HTR-8/SVneo (cell line): ENCODE results near the gene SYNDIG1.

Experiments used
- DNase-seq: peaks from one replicate; pipeline ENCODE4 v3.0.0; 2011; ENCODE audit warnings: low spot score, mixed read lengths; ENCODE audit not compliant: insufficient read length
- FAIRE-seq: peaks from 2 replicates; lab custom pipeline; 2011; peaks lifted over from hg19 to GRCh38; lab: Jason Lieb, UNC

SYNDIG1 gene

GRCh38 chr20:24579475-24579874, 110.0 kb downstream of the SYNDIG1 start:
- FAIRE-seq (no peak), DNase-seq (no peak)

GRCh38 chr20:24580006-24580405, 110.6 kb downstream of the SYNDIG1 start:
- DNase-seq: no peak
- FAIRE-seq: no peak

- FAIRE-seq (no peak), DNase-seq (no peak)
Observed at GRCh38 chr20:24580855-24581254, 111.4 kb downstream of the SYNDIG1 start.

GRCh38 chr20:24581443-24582170, 112.2 kb downstream of the SYNDIG1 start:
- FAIRE-seq: no peak
- DNase-seq: no peak

GRCh38 chr20:24582373-24583168, 113.1 kb downstream of the SYNDIG1 start:
- FAIRE-seq (no peak), DNase-seq (no peak)

GRCh38 chr20:24583169-24583792, 113.9 kb downstream of the SYNDIG1 start:
- no peak for DNase-seq
- FAIRE-seq: no peak

- FAIRE-seq: no peak
- DNase-seq: no peak
Observed at GRCh38 chr20:24584078-24584477, 114.6 kb downstream of the SYNDIG1 start.

- no peak for FAIRE-seq
- DNase-seq: no peak
Observed at GRCh38 chr20:24584538-24585356, 115.3 kb downstream of the SYNDIG1 start.

- FAIRE-seq (no peak), DNase-seq (no peak)
Observed at GRCh38 chr20:24585796-24586522, 116.5 kb downstream of the SYNDIG1 start.

GRCh38 chr20:24586523-24586840, 117.1 kb downstream of the SYNDIG1 start:
- FAIRE-seq: no peak
- no peak for DNase-seq

- DNase-seq (no peak), FAIRE-seq (no peak)
Observed at GRCh38 chr20:24587384-24588046, 118.1 kb downstream of the SYNDIG1 start.

- no peak for FAIRE-seq
- no peak for DNase-seq
Observed at GRCh38 chr20:24588047-24588635, 118.7 kb downstream of the SYNDIG1 start.

GRCh38 chr20:24588725-24589340, 119.4 kb downstream of the SYNDIG1 start:
- DNase-seq: no peak
- FAIRE-seq: no peak

- FAIRE-seq (no peak), DNase-seq (no peak)
Observed at GRCh38 chr20:24589381-24589780, 120.0 kb downstream of the SYNDIG1 start.

GRCh38 chr20:24589815-24590177, 120.4 kb downstream of the SYNDIG1 start:
- no peak for DNase-seq
- FAIRE-seq: no peak

GRCh38 chr20:24590178-24590982, 121.0 kb downstream of the SYNDIG1 start:
- FAIRE-seq (no peak), DNase-seq (no peak)

GRCh38 chr20:24597051-24597450, 127.6 kb downstream of the SYNDIG1 start:
- no peak for FAIRE-seq
- no peak for DNase-seq

- no peak for FAIRE-seq
- DNase-seq: no peak
Observed at GRCh38 chr20:24598346-24598745, 128.9 kb downstream of the SYNDIG1 start.
